ENCODE results near the gene PDE2A. TPM values are rescaled to one million over a fixed set of nuclear protein-coding genes. Genes with fewer than 3 reads are reported as not detected.

PDE2A gene
- total RNA-seq, 3 donors from 2014 or later = 23.7 to 85.9 (median 67.0) TPM

- H3K36me3 ChIP-seq = no peaks in the 10 kb centered on the region
- no peaks in the 10 kb centered on the region for H3K9me3 ChIP-seq
- TF ChIP-seq POLR2A (IDR thresholded peaks at IDR 0.05) (no peak), CTCF (IDR thresholded peaks at IDR 0.05) (no peak), POLR2AphosphoS5 (IDR thresholded peaks at IDR 0.05) (no peak)
- H3K4me1 ChIP-seq = no peaks in the 10 kb centered on the region
- H3K4me3 ChIP-seq = no peak overlapping the region
- no peaks in the 10 kb centered on the region for H3K27me3 ChIP-seq
- intact Hi-C loops (cut with DNase I; ENCODE audit: low total_unique reads) = no loop called here
- H3K27ac ChIP-seq = no peak overlapping the region
- no peak for DNase-seq (ENCODE audit: low spot score in 2 of 2)
These were observed 130.2 kb downstream of the PDE2A start for GRCh38 chr11:72543849-72544542.

- Histone ChIP-seq H3K4me3 (no peak overlapping the region), H3K27ac (no peak overlapping the region), H3K27me3 (no peaks in the 10 kb centered on the region), H3K36me3 (no peaks in the 10 kb centered on the region), H3K4me1 (no peaks in the 10 kb centered on the region), H3K9me3 (no peaks in the 10 kb centered on the region)
- DNase-seq (ENCODE audit: low spot score in 2 of 2) = no peak
- intact Hi-C loops (cut with DNase I; ENCODE audit: low total_unique reads) = no loop called here
- TF ChIP-seq POLR2AphosphoS5 (IDR thresholded peaks at IDR 0.05) = no peak
- no peak for TF ChIP-seq CTCF (IDR thresholded peaks at IDR 0.05)
- no peak for TF ChIP-seq POLR2A (IDR thresholded peaks at IDR 0.05)
These were observed 132.8 kb downstream of the PDE2A start for GRCh38 chr11:72541257-72541974.

- TF ChIP-seq POLR2AphosphoS5 (IDR thresholded peaks at IDR 0.05) = no peak
- no peak for TF ChIP-seq POLR2A (IDR thresholded peaks at IDR 0.05)
- TF ChIP-seq CTCF (IDR thresholded peaks at IDR 0.05) = no peak
- Histone ChIP-seq H3K27me3 (no peaks in the 10 kb centered on the region), H3K36me3 (no peaks in the 10 kb centered on the region), H3K27ac (no peak overlapping the region), H3K4me3 (no peak overlapping the region), H3K4me1 (no peaks in the 10 kb centered on the region), H3K9me3 (no peaks in the 10 kb centered on the region)
- no peak for DNase-seq (ENCODE audit: low spot score in 2 of 2)
- intact Hi-C loops (cut with DNase I; ENCODE audit: low total_unique reads) = no loop called here
These were observed 137.2 kb downstream of the PDE2A start for GRCh38 chr11:72537051-72537450.

- Histone ChIP-seq H3K27ac (no peak overlapping the region), H3K4me3 (no peak overlapping the region), H3K9me3 (no peaks in the 10 kb centered on the region), H3K27me3 (no peaks in the 10 kb centered on the region), H3K4me1 (no peaks in the 10 kb centered on the region), H3K36me3 (no peaks in the 10 kb centered on the region)
- no peak for DNase-seq (ENCODE audit: low spot score in 2 of 2)
- no peak for TF ChIP-seq POLR2AphosphoS5 (IDR thresholded peaks at IDR 0.05)
- TF ChIP-seq CTCF (IDR thresholded peaks at IDR 0.05) = no peak
- TF ChIP-seq POLR2A (IDR thresholded peaks at IDR 0.05) = no peak
- intact Hi-C loops (cut with DNase I; ENCODE audit: low total_unique reads) = no loop called here
These were observed 139.1 kb downstream of the PDE2A start for GRCh38 chr11:72535194-72535547.

All from breast epithelium (tissue), 4 donors.